HCEC 1CT (cell line): ENCODE measurements around the gene EXOSC5.

Experiments used
- DNase-seq: peaks from one replicate; pipeline ENCODE4 v3.0.0-alpha.2; 2017

Gene EXOSC5

DNA sequence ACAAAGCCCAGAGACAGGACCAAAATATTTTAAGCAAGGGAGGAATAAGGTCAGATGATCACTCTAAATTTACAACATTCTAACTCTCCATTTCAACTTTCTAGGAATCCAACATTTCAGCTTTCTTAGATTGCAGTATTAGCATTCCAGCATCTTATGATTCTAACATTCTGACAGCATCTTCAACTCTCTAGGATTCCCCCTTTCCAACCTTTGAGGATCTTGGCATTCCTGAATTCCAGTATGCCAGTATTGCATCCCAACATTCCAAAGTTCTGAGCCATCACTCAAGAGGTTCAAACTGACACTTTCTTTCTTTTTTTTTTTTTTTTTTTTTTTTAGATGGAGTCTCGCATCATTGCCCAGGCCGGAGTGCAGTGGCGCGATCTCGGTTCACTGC is 57.2 kb downstream of the EXOSC5 start:
- peak; percentile 35 for DNase-seq
